AG04450 (cell line): Measurements from ENCODE around the gene ANKDD1B. TPM values are rescaled to one million over a fixed set of nuclear protein-coding genes. Genes with fewer than 3 reads are reported as not detected.

Experiments used
- CTCF ChIA-PET: fragments of 300-600, 350-600 bp; formaldehyde crosslinking; extraction: SDS; loops from one replicate; lab custom pipeline; 2022; ENCODE audit warnings: antibody characterized with exemption, inconsistent platforms; lab: Charles Lee
- POLR2A ChIA-PET: fragments of 350-600 bp; formaldehyde crosslinking; extraction: SDS; loops from one replicate; lab custom pipeline; 2021; ENCODE audit warnings: antibody characterized with exemption, inconsistent platforms; lab: Yijun Ruan, JAX
- DNase-seq: peaks from one replicate; pipeline ENCODE4 v3.0.0-alpha.2; 2011; ENCODE audit warnings: low read depth, low spot score
- H3K27ac ChIP-seq: one replicate; pipeline ENCODE4 v1.5.1; 2012; ENCODE audit warnings: low read depth, low read length, control low read depth
- H3K27me3 ChIP-seq: one replicate; pipeline ENCODE4 v1.6.0; 2012; ENCODE audit warnings: low read length; ENCODE audit not compliant: control insufficient read depth, insufficient read depth
- H3K4me3 ChIP-seq: 2 replicates; pipeline ENCODE4 v1.5.1; 2011; ENCODE audit warnings: mild to moderate bottlenecking, low read depth, low read length, control low read depth
- H3K9me3 ChIP-seq: 2 replicates; pipeline ENCODE4 v1.5.1; 2012; ENCODE audit warnings: low read length; ENCODE audit not compliant: control insufficient read depth, insufficient read depth
- CTCF ChIP-seq: IDR thresholded peaks from 2 replicates; pipeline ENCODE4 v1.5.1; 2011; ENCODE audit warnings: low read depth, low read length, control low read depth, inconsistent platforms
- polyA plus RNA-seq: library from polyadenylated mRNA; depleted of rRNA; stranded (reverse); fragments of >200 nt; gene quantifications from 2 replicates; pipeline ENCODE4 v1.2.3, GENCODE V29; 2011

ANKDD1B gene
- polyA plus RNA-seq, 1 experiment = 0.06 TPM

- Histone ChIP-seq H3K4me3 (no peak overlapping the region), H3K9me3 (no peaks in the 10 kb centered on the region), H3K27me3 (no peaks in the 10 kb centered on the region), H3K27ac (no peak overlapping the region)
- no peak for TF ChIP-seq CTCF
- ChIA-PET CTCF (interaction anchor here (1.4 to 4.1 kb wide), 2 partner anchors 13 to 17 kb away, joined by 4 to 16 read pairs; no protein-coding TSS in a partner anchor), POLR2A (no interaction called here)
- DNase-seq = no peak
Measured at GRCh38 chr5:75663579-75664284, 52.5 kb downstream of the ANKDD1B start.

DNA sequence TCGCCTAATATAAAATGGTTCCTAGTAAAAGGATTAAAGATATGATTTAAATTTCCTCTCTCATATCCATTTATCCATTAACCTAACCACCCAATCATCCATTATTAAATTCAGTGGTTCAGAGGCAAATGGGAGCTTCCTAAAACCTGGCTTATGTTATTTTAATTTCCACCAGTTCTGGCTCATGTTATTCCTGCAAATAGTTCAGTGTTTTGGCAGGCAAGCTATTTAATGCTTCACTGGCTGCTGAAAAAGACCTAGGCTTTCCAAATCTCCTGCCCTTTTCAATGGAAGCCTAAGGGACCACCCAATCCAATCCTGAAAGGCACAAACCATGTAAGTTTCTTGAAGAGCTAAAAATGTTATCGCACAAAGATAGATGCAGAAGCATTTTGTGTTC is 53.7 kb downstream of the ANKDD1B start:
- Histone ChIP-seq H3K9me3 (no peaks in the 10 kb centered on the region), H3K27me3 (no peaks in the 10 kb centered on the region), H3K4me3 (no peak overlapping the region), H3K27ac (no peak overlapping the region)
- TF ChIP-seq CTCF = no peak
- POLR2A ChIA-PET = no interaction called here
- CTCF ChIA-PET = interaction anchor here (1.4 to 4.1 kb wide), 2 partner anchors 14 to 16 kb away, joined by 4 to 16 read pairs; no protein-coding TSS in a partner anchor
- DNase-seq = no peak

- no peaks in the 10 kb centered on the region for H3K27me3 ChIP-seq
- H3K9me3 ChIP-seq = no peaks in the 10 kb centered on the region
- no peak for DNase-seq
- ChIA-PET POLR2A (no interaction called here), CTCF (interaction anchor here (0.7 to 4.1 kb wide), 2 partner anchors 12 to 14 kb away, joined by 3 to 16 read pairs; no protein-coding TSS in a partner anchor)
- H3K27ac ChIP-seq = no peak overlapping the region
- H3K4me3 ChIP-seq = no peak overlapping the region
- no peak for TF ChIP-seq CTCF
Measured at GRCh38 chr5:75666801-75667200, 55.5 kb downstream of the ANKDD1B start.

DNA sequence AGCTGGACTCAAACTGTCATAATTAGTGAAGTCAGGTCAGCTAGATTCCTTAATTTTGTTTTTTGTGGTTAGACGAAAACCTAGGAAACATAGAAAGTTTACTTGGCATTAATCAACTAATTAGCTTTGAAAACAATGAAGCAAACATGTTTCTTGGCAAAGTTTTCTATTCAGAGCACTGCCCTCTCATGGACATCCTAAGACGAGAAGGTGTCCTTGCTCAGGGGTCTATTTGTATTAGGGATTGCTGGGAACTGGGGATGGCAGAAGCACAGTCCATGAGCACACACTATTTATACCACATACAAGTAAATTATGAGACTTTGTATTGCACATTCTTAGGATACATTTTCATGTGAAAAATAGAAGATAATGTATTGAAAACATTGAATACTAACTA is 56.3 kb downstream of the ANKDD1B start:
- TF ChIP-seq CTCF = no peak
- DNase-seq = no peak
- H3K4me3 ChIP-seq = no peak overlapping the region
- no peaks in the 10 kb centered on the region for H3K27me3 ChIP-seq
- POLR2A ChIA-PET = no interaction called here
- CTCF ChIA-PET = interaction anchor here (0.9 to 4.1 kb wide), 2 partner anchors 13 to 14 kb away, joined by 3 to 16 read pairs; no protein-coding TSS in a partner anchor
- H3K9me3 ChIP-seq = no peaks in the 10 kb centered on the region
- no peak overlapping the region for H3K27ac ChIP-seq

DNA sequence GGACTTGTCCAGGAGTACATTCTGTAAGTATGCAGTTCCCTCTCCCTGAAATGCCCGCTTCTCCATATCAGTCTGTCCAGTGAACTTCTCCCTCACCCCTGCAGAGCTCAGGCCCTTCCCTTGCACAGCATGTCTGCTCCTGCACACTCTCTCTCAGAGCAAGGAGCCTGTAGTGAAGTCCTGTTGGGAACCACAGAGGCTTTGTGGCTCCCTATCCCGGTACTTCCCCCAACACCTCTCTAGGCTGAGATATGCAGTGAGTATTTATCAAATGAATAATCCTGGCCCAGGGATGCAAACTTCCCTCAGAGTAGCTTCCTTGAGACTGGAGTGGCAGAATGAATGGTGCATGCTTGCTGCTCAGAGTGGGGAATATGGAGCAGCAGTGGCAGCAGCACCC is 57.2 kb downstream of the ANKDD1B start:
- H3K27me3 ChIP-seq = no peaks in the 10 kb centered on the region
- TF ChIP-seq CTCF = no peak
- POLR2A ChIA-PET = interaction anchor here (0.5 kb wide), 1 partner anchor 1199 kb away, joined by 5 read pairs; no protein-coding TSS in a partner anchor
- no peaks in the 10 kb centered on the region for H3K9me3 ChIP-seq
- no peak overlapping the region for H3K27ac ChIP-seq
- CTCF ChIA-PET = interaction anchor here (0.9 kb wide), 1 partner anchor 13 kb away, joined by 3 read pairs; no protein-coding TSS in a partner anchor
- DNase-seq = no peak
- no peak overlapping the region for H3K4me3 ChIP-seq
